GM12801 (cell line): ENCODE data around the gene IGFBP7.

Source experiments
- CTCF ChIP-seq: IDR thresholded peaks from one replicate; pipeline ENCODE4 v1.5.1; 2011; ENCODE audit warnings: control low read depth; ENCODE audit not compliant: insufficient read length; ENCODE audit errors: extremely low read depth

The IGFBP7 gene

GRCh38 chr4:57086031-57086723, 24.0 kb downstream of the IGFBP7 start:
- no peak for TF ChIP-seq CTCF

- no peak for TF ChIP-seq CTCF
These were observed 24.9 kb downstream of the IGFBP7 start for GRCh38 chr4:57085278-57085677.

GRCh38 chr4:57084360-57084759, 25.8 kb downstream of the IGFBP7 start:
- no peak for TF ChIP-seq CTCF

GRCh38 chr4:57083090-57083489, 27.1 kb downstream of the IGFBP7 start:
- no peak for TF ChIP-seq CTCF

GRCh38 chr4:57081651-57082621, 28.2 kb downstream of the IGFBP7 start:
- no peak for TF ChIP-seq CTCF

- no peak for TF ChIP-seq CTCF
These were observed 29.2 kb downstream of the IGFBP7 start for GRCh38 chr4:57080781-57081650.
